GM12864 (cell line): ENCODE measurements around the gene CALCR.

Source experiments
- DNase-seq: peaks from one replicate; pipeline ENCODE4 v3.0.0-alpha.2; 2011; ENCODE audit warnings: low read depth
- H3K4me3 ChIP-seq: 2 replicates; pipeline ENCODE4 v1.5.1; 2011; ENCODE audit warnings: mild to moderate bottlenecking, low read depth, low read length, control low read depth
- CTCF ChIP-seq: IDR thresholded peaks from 2 replicates; pipeline ENCODE4 v1.5.1; 2011; ENCODE audit warnings: low read depth, mild to moderate bottlenecking, moderate library complexity, low read length, control low read depth, inconsistent platforms; ENCODE audit errors: missing control alignments

CALCR gene

DNA sequence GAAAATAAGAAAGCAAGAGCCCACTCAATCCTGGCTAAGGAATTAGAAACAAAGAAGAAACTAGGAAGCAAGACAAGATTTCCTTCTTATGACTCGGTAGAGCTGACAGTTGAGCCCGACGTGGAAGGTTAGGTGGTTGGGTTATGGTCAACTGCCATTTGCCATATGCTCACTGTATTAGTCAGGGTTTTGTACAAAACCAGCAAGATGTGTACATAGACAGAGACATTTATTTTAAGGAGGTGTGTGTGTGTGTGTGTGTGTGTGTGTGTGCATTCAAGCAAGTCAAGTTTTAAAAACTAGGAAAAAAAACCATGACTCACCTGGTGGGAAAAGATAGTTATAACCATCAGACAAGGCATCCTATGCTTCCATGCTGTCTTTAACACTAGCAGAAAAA lies 183.9 kb downstream of the CALCR start:
- DNase-seq = no peak
- no peak overlapping the region for H3K4me3 ChIP-seq
- no peak for TF ChIP-seq CTCF

- DNase-seq = no peak
- no peak for TF ChIP-seq CTCF
- no peak overlapping the region for H3K4me3 ChIP-seq
These were observed 192.2 kb downstream of the CALCR start for GRCh38 chr7:93382362-93382761.

DNA sequence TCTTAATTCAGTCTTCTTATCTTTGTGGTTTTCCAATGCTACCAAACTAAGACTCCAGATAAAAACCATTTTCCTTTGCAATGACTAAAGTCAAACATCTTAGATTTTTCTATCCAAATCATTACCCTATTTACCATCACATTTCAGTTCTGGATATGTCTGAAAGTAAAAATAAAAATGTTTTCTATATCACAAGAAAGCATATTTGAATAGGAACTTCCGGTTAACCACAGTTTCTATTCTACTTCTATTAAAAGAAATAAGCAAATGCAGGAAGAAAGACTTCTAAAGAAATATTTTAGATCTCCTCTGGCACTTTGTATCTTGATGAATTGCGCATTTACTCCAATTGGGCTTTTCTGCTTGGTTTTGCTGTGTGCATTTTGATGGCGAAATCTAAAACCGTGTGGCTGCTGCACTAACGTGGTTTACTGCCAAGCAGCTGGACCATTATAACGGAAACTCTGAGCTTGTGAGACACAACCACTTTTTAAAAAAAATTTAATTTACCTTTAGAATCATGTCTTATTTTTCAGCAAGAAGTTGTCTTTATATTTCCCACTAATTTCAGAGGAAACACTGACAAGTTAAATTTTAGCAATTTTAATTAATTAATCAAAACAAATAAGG lies 196.3 kb downstream of the CALCR start:
- H3K4me3 ChIP-seq = no peak overlapping the region
- no peak for TF ChIP-seq CTCF
- DNase-seq = no peak

- TF ChIP-seq CTCF = no peak
- no peak overlapping the region for H3K4me3 ChIP-seq
- DNase-seq = no peak
These were observed 198.9 kb downstream of the CALCR start for GRCh38 chr7:93375603-93376002.
